ENCODE data around the gene RALGAPA2.

- TF ChIP-seq, protein P1, sequence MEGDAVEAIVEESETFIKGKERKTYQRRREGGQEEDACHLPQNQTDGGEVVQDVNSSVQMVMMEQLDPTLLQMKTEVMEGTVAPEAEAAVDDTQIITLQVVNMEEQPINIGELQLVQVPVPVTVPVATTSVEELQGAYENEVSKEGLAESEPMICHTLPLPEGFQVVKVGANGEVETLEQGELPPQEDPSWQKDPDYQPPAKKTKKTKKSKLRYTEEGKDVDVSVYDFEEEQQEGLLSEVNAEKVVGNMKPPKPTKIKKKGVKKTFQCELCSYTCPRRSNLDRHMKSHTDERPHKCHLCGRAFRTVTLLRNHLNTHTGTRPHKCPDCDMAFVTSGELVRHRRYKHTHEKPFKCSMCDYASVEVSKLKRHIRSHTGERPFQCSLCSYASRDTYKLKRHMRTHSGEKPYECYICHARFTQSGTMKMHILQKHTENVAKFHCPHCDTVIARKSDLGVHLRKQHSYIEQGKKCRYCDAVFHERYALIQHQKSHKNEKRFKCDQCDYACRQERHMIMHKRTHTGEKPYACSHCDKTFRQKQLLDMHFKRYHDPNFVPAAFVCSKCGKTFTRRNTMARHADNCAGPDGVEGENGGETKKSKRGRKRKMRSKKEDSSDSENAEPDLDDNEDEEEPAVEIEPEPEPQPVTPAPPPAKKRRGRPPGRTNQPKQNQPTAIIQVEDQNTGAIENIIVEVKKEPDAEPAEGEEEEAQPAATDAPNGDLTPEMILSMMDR (IDR thresholded peaks at IDR 0.05; ENCODE audit: low read depth, low read length) = no peak
- TF ChIP-seq EZH2phosphoT487 (IDR thresholded peaks at IDR 0.05; ENCODE audit: low read depth) = no peak
Measured at GRCh38 chr20:20732641-20733040, 20.2 kb upstream of the RALGAPA2 start.

All from OCI-LY3 (cell line).